Neuron (in vitro differentiated cells): ENCODE results near the gene ASPHD1.

ENCODE experiments used
- H2AFZ ChIP-seq: one replicate; pipeline ENCODE4 v1.6.1; 2013; ENCODE audit warnings: low read depth, mild to moderate bottlenecking, inconsistent platforms, low read length, moderate library complexity
- H3K27me3 ChIP-seq: one replicate; pipeline ENCODE4 v1.6.1; 2013; ENCODE audit warnings: low read length; ENCODE audit not compliant: insufficient read depth
- H3K36me3 ChIP-seq: one replicate; pipeline ENCODE4 v1.6.1; 2013; ENCODE audit warnings: low read length; ENCODE audit not compliant: insufficient read depth
- H3K4me1 ChIP-seq: one replicate; pipeline ENCODE4 v1.6.1; 2013; ENCODE audit warnings: low read length; ENCODE audit not compliant: insufficient read depth
- H3K4me3 ChIP-seq: 2 replicates; pipeline ENCODE4 v1.5.1; 2013; ENCODE audit warnings: mild to moderate bottlenecking, low read length, moderate library complexity
- H3K9me3 ChIP-seq: one replicate; pipeline ENCODE4 v1.6.1; 2013; ENCODE audit warnings: low read length

Gene ASPHD1

GRCh38 chr16:29947897-29948296 lies 47.6 kb downstream of the ASPHD1 start:
- Histone ChIP-seq H3K27me3 (no peaks in the 10 kb centered on the region), H2AFZ (no peak overlapping the region), H3K9me3 (no peaks in the 10 kb centered on the region), H3K4me3 (no peak overlapping the region), H3K36me3 (no peaks in the 10 kb centered on the region), H3K4me1 (no peaks in the 10 kb centered on the region)

GRCh38 chr16:29950806-29951461 lies 50.6 kb downstream of the ASPHD1 start:
- H3K9me3 ChIP-seq: no peaks in the 10 kb centered on the region
- no peaks in the 10 kb centered on the region for H3K36me3 ChIP-seq
- H2AFZ ChIP-seq: no peak overlapping the region
- no peak overlapping the region for H3K4me3 ChIP-seq
- H3K4me1 ChIP-seq: no peaks in the 10 kb centered on the region
- H3K27me3 ChIP-seq: no peaks in the 10 kb centered on the region

- Histone ChIP-seq H3K4me3 (no peak overlapping the region), H3K9me3 (no peaks in the 10 kb centered on the region), H3K36me3 (no peaks in the 10 kb centered on the region), H2AFZ (no peak overlapping the region), H3K27me3 (no peaks in the 10 kb centered on the region), H3K4me1 (no peaks in the 10 kb centered on the region)
Measured at GRCh38 chr16:29951625-29952365, 51.5 kb downstream of the ASPHD1 start.
